ENCODE measurements around the gene DUSP12. TPM values are rescaled to one million over a fixed set of nuclear protein-coding genes. Genes with fewer than 3 reads are reported as not detected.

Gene DUSP12, protein sequence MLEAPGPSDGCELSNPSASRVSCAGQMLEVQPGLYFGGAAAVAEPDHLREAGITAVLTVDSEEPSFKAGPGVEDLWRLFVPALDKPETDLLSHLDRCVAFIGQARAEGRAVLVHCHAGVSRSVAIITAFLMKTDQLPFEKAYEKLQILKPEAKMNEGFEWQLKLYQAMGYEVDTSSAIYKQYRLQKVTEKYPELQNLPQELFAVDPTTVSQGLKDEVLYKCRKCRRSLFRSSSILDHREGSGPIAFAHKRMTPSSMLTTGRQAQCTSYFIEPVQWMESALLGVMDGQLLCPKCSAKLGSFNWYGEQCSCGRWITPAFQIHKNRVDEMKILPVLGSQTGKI
- 47.3 TPM for polyA plus RNA-seq

DNA sequence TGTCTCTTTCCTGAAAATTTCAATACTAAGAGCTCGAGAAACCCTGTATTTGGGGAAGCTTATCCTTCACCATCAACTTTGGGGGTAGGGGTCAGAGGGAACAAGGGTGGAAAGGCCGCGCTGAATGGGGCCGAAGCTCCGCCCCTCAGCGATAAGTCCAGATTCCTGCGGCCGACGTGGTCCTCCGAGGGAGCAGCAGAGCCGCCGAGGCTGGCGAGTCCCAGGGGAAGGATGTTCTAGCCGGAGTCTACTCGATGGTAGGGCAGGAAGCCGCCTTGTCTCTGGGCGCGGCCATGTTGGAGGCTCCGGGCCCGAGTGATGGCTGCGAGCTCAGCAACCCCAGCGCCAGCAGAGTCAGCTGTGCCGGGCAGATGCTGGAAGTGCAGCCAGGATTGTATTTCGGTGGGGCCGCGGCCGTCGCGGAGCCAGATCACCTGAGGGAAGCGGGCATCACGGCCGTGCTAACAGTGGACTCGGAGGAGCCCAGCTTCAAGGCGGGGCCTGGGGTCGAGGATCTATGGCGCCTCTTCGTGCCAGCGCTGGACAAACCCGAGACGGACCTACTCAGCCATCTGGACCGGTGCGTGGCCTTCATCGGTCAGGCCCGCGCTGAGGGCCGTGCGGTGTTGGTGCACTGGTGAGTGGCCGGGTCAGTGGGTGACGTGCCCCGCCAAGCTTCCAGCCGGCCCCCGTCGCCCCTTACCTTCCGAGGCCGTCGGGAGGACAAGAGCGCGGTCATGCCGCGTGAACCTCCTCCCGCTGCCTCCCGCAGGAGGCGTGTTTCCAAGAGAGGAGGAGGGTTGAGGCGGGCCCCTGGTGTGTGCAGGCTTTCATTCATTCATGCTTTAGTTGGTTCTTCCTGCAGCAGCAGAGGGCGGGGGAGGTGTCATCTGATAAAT lies at the start of gene DUSP12:
DUSP12 (plus strand) TSS at position 278 of the 899 bp plus-strand sequence; CDS start at position 294, 16 bp downstream.
- Mint-ChIP-seq H3K36me3 (peaks cover 8% of the 10 kb centered on the region), H3K27ac (peak within 1 kb of the TSS; percentile 69 to 96 (median 95)), H3K4me3 (peak within 1 kb of the TSS; percentile 95 to 100 (median 98)), H3K27me3 (no peaks in the 10 kb centered on the region), H3K9me3 (peaks cover 0 to 1% (median 0%) of the 10 kb centered on the region in 3 donors), H3K4me1 (peaks cover 16 to 24% (median 22%) of the 10 kb centered on the region in 3 donors)

DNA sequence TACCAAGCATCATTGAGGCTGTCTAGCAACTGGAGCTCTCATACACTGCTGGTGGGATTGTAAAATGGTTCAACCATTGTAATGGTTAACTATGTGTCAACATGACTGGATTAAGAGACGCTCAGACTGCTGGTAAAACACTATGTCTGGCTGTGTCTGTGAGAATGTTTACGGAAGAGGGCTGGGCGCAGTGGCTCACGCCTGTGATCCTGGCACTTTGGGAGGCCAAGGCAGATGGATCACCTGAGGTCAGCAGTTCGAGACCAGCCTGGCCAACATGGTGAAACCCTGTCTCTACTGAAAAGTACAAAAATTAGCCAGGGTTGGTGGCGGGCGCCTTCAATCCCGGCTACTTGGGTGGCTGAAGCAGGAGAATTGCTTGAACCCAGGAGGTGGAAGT lies 47.3 kb upstream of the DUSP12 start:
- Mint-ChIP-seq H3K27me3 (no peaks in the 10 kb centered on the region), H3K4me3 (peak overlapping the region in 1 of 4 donors; percentile 34), H3K27ac (no peak overlapping the region), H3K36me3 (no peaks in the 10 kb centered on the region), H3K9me3 (no peaks in the 10 kb centered on the region), H3K4me1 (peaks cover 7 to 13% (median 8%) of the 10 kb centered on the region in 3 donors)

DNA sequence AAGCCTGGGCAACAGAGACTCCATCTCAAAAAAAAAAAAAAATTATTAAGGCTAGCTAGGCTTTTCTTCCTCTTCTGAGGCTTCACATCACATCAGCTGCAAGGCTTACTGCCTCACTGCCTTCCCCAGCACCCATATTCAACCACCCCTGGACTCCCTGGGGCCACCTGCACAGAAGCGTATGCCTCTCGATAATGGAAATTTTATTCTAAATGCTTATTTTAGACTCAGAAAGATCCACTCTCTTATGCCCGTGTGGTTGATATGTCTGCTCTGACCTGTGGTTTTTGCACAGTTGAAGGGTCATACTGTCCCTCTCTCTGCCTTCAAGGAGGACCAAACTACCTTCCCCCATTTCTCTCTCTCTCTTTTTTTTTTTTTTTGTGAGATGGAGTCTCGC lies 44.0 kb upstream of the DUSP12 start:
- Mint-ChIP-seq H3K27me3 (no peaks in the 10 kb centered on the region), H3K27ac (peak overlapping the region in 1 of 3 donors; percentile 78), H3K9me3 (no peaks in the 10 kb centered on the region), H3K36me3 (no peaks in the 10 kb centered on the region), H3K4me1 (peaks cover 20 to 26% (median 22%) of the 10 kb centered on the region in 3 donors), H3K4me3 (peak overlapping the region; percentile 65 to 88 (median 76))

DNA sequence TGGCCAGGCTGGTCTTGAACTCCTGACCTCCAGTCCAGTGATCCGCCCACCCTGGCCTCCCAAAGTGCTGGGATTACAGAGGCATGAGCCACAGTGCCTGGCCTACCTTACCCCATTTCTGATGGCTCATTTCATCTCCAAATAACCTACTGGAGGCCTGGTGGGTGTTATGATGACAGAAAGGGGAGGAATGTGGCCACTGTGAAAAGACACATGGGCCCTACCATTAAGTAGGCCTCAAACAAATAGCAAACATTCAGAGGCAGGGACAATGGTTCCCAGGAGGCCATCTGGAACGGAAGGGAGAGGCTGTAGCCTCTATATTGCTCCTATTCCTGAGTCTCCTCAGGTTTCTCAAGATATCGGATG lies 43.5 kb upstream of the DUSP12 start:
- peak overlapping the region in 1 of 3 donors; percentile 78 for H3K27ac Mint-ChIP-seq
- peaks cover 22 to 26% (median 23%) of the 10 kb centered on the region in 3 donors for H3K4me1 Mint-ChIP-seq

DNA sequence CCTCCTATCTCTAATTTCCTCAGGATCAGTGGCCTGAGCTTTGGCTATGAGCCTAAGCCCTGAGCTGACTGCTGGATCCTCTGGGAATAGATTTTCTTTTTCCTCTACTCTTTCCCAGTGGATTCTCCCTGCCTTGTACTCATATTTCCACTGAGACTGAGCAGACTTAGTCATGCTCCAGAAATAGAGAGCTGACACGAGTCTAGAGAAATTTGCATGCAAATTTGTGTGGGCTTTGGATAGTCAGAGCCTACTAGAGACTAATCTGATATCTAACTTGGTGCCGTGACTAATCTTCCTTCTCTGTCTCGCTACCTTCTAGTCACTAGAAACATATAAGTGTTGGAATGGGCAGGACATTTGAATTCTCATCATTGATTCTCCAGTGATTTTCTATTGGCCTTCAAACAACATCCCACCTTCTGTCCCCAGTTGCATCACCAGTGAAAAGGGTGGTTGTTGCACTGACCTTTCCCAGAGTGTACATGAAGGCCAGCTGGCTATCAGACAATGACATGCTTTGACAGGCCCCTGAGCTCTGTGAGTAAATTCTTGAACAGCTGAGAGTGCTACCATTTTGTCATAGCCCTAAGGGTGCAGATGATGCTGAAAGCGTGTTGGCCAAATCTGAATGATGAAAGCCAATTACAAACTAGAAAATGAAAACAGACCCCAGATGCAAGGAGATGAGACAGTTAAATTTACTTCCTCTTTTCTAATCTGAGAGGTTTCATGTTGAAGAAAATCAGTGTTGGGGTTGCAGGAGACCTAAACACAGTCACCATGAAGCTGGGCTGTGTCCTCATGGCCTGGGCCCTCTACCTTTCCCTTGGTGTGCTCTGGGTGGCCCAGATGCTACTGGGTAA lies 42.9 kb upstream of the DUSP12 start, which contains the start of gene FCRLA:
FCRLA (plus strand) TSS at position 748 of the 866 bp plus-strand sequence; CDS start at position 784, 36 bp downstream.
- Mint-ChIP-seq H3K9me3 (no peaks in the 10 kb centered on the region), H3K4me1 (peaks cover 22 to 26% (median 24%) of the 10 kb centered on the region in 3 donors), H3K36me3 (peaks cover under 1% of the 10 kb centered on the region), H3K27me3 (no peaks in the 10 kb centered on the region), H3K27ac (no peak within 1 kb of the TSS), H3K4me3 (peak within 1 kb of the TSS in 1 of 4 donors; percentile 88)

More for the DNA sequence above, 43.5 kb upstream of the DUSP12 start:
- Mint-ChIP-seq H3K9me3 (no peaks in the 10 kb centered on the region), H3K36me3 (no peaks in the 10 kb centered on the region), H3K27me3 (no peaks in the 10 kb centered on the region), H3K4me3 (peak overlapping the region in 3 of 4 donors; percentile 65 to 88 (median 86))

DNA sequence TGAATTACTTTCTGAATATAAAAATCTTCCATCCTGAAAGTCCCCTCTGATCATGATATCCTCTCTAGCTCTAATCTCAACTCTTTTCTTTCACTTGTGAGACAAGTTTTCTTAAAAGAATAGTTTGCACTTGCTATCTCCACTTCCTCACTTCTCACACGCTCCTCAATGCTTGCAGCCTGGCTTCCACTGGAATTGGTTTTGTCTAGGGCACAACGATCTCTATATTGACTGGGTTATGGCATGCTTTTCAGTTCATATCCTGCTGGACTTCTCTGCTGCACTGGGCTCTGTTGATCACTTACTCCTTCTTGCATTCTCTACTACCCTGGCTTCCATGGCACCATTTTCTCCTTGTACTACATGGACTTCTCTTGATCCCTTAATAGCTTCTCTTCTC lies 42.1 kb upstream of the DUSP12 start:
- no peaks in the 10 kb centered on the region for H3K9me3 Mint-ChIP-seq
- H3K27ac Mint-ChIP-seq: no peak overlapping the region
- peaks cover 26% of the 10 kb centered on the region in 3 donors for H3K4me1 Mint-ChIP-seq
- H3K4me3 Mint-ChIP-seq: no peak overlapping the region
- H3K36me3 Mint-ChIP-seq: peaks cover 6% of the 10 kb centered on the region
- no peaks in the 10 kb centered on the region for H3K27me3 Mint-ChIP-seq

DNA sequence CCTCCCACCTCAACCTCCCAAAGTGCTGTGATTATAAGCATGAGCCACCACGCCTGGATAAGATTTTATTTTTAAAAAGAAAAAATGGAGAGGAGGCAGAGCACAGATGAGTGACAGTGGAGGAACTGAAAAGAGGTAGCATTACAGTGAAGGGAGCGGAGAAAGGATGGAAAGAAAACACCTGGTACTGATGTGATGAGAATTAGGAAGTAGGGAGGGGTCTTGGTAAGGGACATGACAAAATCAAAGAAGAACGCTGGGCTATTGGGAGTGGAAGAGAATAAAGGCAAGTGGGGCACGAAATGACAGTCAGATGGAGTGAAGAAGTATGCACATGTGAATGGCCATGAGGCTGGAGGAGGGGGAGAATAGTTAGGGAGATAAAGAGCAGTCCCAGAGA lies 40.2 kb upstream of the DUSP12 start:
- H3K27ac Mint-ChIP-seq: peak overlapping the region in 2 of 3 donors; percentile 49 to 68
- H3K4me1 Mint-ChIP-seq: peaks cover 24 to 27% (median 26%) of the 10 kb centered on the region in 3 donors
- no peaks in the 10 kb centered on the region for H3K9me3 Mint-ChIP-seq
- peaks cover 10% of the 10 kb centered on the region for H3K36me3 Mint-ChIP-seq
- peak overlapping the region; percentile 58 to 86 (median 75) for H3K4me3 Mint-ChIP-seq
- no peaks in the 10 kb centered on the region for H3K27me3 Mint-ChIP-seq

DNA sequence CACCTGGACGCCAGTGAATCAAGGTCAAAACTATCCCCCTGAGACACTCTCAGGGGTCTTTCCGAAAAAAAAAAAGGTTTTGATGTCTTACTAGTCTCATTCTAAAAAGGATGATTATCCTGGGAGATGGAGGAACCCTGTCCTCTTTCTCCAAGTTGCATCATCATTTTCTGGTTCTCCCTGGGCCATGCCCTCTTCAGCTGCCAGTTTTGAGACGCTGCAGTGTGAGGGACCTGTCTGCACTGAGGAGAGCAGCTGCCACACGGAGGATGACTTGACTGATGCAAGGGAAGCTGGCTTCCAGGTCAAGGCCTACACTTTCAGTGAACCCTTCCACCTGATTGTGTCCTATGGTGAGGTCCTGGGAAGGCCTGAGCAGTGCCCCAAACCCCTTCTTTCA lies 39.0 kb upstream of the DUSP12 start:
- H3K4me1 Mint-ChIP-seq: peaks cover 20 to 22% (median 22%) of the 10 kb centered on the region in 3 donors
- no peaks in the 10 kb centered on the region for H3K9me3 Mint-ChIP-seq
- no peak overlapping the region for H3K27ac Mint-ChIP-seq
- H3K36me3 Mint-ChIP-seq: peaks cover 14% of the 10 kb centered on the region
- H3K27me3 Mint-ChIP-seq: no peaks in the 10 kb centered on the region
- peak overlapping the region in 3 of 4 donors; percentile 29 to 86 (median 58) for H3K4me3 Mint-ChIP-seq

DNA sequence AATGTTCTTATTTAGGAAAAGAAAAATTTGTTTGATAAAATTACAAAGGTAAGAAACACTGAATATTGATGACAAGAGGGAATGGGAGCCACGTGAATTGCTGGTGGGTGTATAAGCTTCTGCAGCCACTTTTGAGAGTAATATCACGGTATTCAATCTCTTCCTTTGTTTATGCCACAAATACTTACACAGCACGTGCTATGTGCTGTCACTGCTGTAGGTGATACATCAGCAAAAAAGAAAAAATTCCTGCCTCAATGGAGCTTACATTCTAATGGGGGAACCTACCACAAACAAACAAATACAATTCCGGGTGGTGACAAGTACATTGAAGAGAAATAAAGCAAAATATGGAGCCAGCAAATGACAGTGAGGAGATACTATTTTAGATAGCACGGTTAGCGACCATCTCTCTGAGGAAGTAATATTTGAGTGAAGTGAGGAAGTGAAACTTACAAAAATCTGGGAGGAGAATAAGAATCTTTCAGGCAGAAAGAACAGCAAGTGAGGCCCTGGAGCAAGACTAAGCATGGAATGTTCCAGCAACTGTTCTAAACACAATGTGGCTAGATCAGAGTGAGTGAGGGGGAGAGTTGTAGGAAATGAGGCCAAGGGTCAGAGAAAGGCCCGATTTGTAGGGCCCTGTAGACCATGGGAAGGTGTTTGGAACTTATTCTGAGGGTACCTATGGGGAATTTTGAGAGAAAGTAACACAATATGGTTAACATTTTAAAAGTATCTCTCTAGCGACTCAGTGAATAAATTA lies 30.8 kb upstream of the DUSP12 start:
- peak overlapping the region; percentile 0 to 85 (median 44) for H3K27ac Mint-ChIP-seq
- H3K9me3 Mint-ChIP-seq: no peaks in the 10 kb centered on the region
- peaks cover 5% of the 10 kb centered on the region for H3K36me3 Mint-ChIP-seq
- H3K27me3 Mint-ChIP-seq: no peaks in the 10 kb centered on the region
- H3K4me3 Mint-ChIP-seq: peak overlapping the region; percentile 3 to 76 (median 30)
- peaks cover 23 to 42% (median 32%) of the 10 kb centered on the region in 3 donors for H3K4me1 Mint-ChIP-seq

DNA sequence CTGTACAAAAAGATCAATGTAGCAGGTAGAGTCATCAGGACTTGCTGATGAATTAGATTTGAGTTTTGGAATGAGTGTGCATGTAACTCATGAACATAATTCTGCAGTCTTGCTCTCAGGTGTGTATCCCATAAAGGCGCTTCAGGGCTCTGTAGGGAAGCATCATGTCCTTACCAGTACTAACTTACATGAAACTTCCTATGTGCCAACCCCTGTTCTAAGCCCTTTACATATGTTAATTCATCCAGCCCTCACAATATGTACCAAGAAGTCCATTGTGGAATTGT lies 30.3 kb upstream of the DUSP12 start:
- Mint-ChIP-seq H3K9me3 (no peaks in the 10 kb centered on the region), H3K27me3 (no peaks in the 10 kb centered on the region), H3K27ac (peak overlapping the region; percentile 0 to 85 (median 44)), H3K36me3 (peaks cover 5% of the 10 kb centered on the region), H3K4me1 (peaks cover 23 to 42% (median 32%) of the 10 kb centered on the region in 3 donors), H3K4me3 (peak overlapping the region in 3 of 4 donors; percentile 3 to 76 (median 43))

DNA sequence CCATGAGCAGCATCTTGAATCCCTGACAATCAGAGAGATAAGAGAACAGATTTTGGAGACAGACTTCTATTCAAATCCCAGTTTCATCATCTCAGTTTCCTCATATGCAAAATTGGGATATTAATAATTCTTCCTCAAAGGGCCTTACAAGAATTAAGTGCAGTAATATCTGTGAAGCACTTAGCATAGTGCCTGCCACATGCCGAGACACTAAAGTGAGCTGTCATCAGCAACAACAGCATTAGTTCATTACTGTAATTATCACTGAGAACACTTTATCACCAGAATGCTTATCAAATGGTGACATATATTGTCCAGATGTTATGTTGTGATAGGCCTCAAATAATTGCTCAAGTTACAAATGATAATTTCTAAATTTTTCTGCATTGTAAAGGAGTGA lies 29.2 kb upstream of the DUSP12 start:
- Mint-ChIP-seq H3K4me3 (peak overlapping the region in 1 of 4 donors; percentile 17), H3K27me3 (no peaks in the 10 kb centered on the region), H3K27ac (no peak overlapping the region), H3K36me3 (peaks cover 3% of the 10 kb centered on the region), H3K4me1 (peaks cover 23 to 46% (median 36%) of the 10 kb centered on the region in 3 donors), H3K9me3 (no peaks in the 10 kb centered on the region)

DNA sequence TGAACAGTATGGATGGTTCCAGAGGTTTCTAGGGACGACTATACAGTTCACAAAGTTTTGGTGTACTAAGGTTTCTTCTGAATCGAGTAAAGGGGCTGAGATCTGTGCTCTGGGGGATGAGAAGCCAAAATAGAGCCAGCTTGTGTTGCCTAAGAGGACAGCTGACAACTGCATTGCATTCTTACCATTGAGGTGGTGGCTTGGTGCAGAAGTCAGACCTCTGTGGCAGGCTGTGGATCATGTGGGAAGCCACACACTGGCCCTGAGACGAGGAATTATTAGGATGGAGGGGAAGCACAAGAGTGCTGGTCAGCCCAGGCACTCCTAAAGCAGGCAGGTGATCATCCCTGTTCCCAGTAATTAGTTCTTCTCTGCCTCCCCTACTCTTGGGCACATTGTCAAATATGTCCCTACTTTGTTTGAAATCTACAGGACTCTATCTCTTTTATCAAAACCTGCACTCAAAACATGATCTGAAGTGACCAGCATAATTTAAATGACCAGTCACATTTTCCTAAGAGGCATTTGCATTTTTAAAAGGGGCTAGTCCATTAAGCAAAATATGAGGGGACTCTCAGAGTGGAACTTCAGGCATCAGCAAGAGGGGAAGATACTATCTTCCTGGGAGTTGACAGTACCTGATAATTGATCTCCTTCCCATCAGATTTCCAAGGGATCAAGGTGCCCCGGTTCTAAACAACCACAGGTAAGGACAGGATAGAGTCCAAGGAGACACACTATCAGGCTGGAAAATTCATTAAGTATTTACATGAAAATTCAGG lies 28.4 kb upstream of the DUSP12 start, which contains the start of gene FCRLB:
FCRLB (plus strand) TSS at position 589 of the 782 bp plus-strand sequence. CDS start 1,129 bp downstream, outside the sequence.
- Mint-ChIP-seq H3K36me3 (peaks cover 2% of the 10 kb centered on the region), H3K27me3 (no peaks in the 10 kb centered on the region), H3K27ac (no peak within 1 kb of the TSS), H3K9me3 (no peaks in the 10 kb centered on the region), H3K4me1 (peaks cover 29 to 50% (median 42%) of the 10 kb centered on the region in 3 donors), H3K4me3 (peak within 1 kb of the TSS in 2 of 4 donors; percentile 11 to 30)
